ENCODE data around the gene SSBP2.

DNA sequence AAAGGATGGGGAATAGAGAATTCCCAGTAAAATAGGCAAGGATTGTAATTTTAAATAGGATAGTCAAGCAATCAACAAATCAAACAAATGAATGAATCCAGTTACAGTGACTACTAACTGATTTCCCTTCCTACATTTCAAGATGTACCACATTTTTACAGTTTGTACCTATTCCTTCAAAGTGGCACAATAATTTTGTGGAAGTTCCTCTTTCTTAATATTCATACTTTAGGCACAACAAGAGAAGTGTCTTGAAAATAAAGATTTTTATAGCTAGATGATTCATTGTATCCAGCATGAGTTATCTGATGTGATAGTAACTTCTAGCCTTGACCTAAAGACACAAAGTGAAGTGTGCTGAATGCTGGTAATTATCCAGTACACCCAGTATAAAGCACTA lies 234.8 kb downstream of the SSBP2 start:
- TF ChIP-seq, protein P1, sequence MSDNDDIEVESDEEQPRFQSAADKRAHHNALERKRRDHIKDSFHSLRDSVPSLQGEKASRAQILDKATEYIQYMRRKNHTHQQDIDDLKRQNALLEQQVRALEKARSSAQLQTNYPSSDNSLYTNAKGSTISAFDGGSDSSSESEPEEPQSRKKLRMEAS (IDR thresholded peaks at IDR 0.05): no peak
- no peak for TF ChIP-seq TAF1 (IDR thresholded peaks at IDR 0.05; ENCODE audit: low read depth)
- TF ChIP-seq RAD21 (IDR thresholded peaks at IDR 0.05; ENCODE audit: low read depth): no peak
- TF ChIP-seq REST (IDR thresholded peaks at IDR 0.05; ENCODE audit: low read depth): no peak
- no peak for TF ChIP-seq EP300 (IDR thresholded peaks at IDR 0.05; ENCODE audit: borderline replicate concordance)
- TF ChIP-seq YY1 (IDR thresholded peaks at IDR 0.05; ENCODE audit: low read depth): no peak

Measured in Ishikawa (cell line).